Peyer's patch (tissue), 4 donors: ENCODE measurements around the gene DHX58. TPM values are rescaled to one million over a fixed set of nuclear protein-coding genes. Genes with fewer than 3 reads are reported as not detected.

ENCODE experiments used
- DNase-seq, 3 donors: peaks; one replicate each; pipeline ENCODE4 v3.0.0-alpha.2; 2017 to 2019
- H3K27ac ChIP-seq, 4 donors: fragments of 200-600 bp; sonication (generic); one replicate each; pipeline ENCODE4 v1.5.1; 2016 to 2019
- H3K27me3 ChIP-seq, 2 donors: fragments of 200-600 bp; sonication (generic); one replicate each; pipeline ENCODE4 v1.5.1; 2019
- H3K36me3 ChIP-seq, 3 donors: fragments of 200-600 bp; sonication (generic); one replicate each; pipeline ENCODE4 v1.5.1; 2016 to 2019
- H3K4me1 ChIP-seq, 4 donors: fragments of 200-600 bp; sonication (generic); one replicate each; pipeline ENCODE4 v1.5.1; 2016 to 2019
- H3K4me3 ChIP-seq, 4 donors: fragments of 200-600 bp; sonication (generic); 1 replicate in 3 of 4; 2 replicates in 1 of 4; pipeline ENCODE4 v1.5.1; 2016 to 2019; ENCODE audit warnings: mild to moderate bottlenecking in 1 of 4
- H3K9me3 ChIP-seq, 4 donors: fragments of 200-600 bp; sonication (generic); one replicate each; pipeline ENCODE4 v1.5.1; 2016 to 2019; ENCODE audit warnings: mild to moderate bottlenecking in 1 of 4
- POLR2A ChIP-seq, 2 donors: fragments of 450-650 bp; IDR thresholded peaks; one replicate each; pipeline ENCODE4 v1.5.1; 2017; ENCODE audit warnings: antibody characterized with exemption in 2 of 2, mild to moderate bottlenecking in 2 of 2, moderate library complexity in 2 of 2
- total RNA-seq, 4 donors: library from RNA; depleted of rRNA; stranded (reverse); fragments of >200 nt; gene quantifications; one replicate each; pipeline ENCODE4 v1.1.0, GENCODE V29; 2016
- TF ChIP-seq, protein P1 (sequence below), 6 experiments: fragments of 450-650 bp in 4 of 6; fragments of 200-600 bp in 2 of 6; sonication (generic) in 1 of 6; IDR thresholded peaks; one replicate each; pipeline ENCODE4 v1.5.1; 2017 to 2019; ENCODE audit warnings: antibody characterized with exemption in 6 of 6, mild to moderate bottlenecking in 3 of 6, moderate library complexity in 1 of 6

DHX58 gene
- total RNA-seq, 4 donors from 2014 or later: 12.8 to 24.8 (median 18.4) TPM

DNA sequence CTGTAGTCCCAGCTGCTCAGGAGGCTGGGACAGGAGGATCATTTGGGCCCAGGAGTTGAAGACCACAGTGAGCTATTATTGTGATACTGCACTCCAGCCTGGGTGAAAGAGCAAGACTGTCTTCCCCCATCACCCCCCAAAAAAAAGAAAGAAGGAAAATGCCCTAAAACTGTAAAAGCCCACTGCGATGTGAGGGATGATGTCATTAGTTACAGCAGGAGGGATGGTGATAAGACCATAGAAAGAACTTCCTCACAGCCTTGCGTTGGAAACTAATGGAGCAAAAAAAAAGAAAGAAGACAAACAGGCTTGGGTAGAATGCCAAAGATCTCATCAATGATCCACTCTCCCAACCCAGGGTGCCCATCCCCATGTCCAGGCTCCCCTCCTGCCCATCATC lies 33.0 kb downstream of the DHX58 start:
- H3K36me3 ChIP-seq: no peaks in the 10 kb centered on the region
- no peak overlapping the region for H3K4me3 ChIP-seq
- no peak for DNase-seq
- no peaks in the 10 kb centered on the region for H3K27me3 ChIP-seq
- no peaks in the 10 kb centered on the region for H3K4me1 ChIP-seq
- no peak overlapping the region for H3K27ac ChIP-seq
- no peaks in the 10 kb centered on the region for H3K9me3 ChIP-seq
- no peak for TF ChIP-seq POLR2A (IDR thresholded peaks at IDR 0.05)

DNA sequence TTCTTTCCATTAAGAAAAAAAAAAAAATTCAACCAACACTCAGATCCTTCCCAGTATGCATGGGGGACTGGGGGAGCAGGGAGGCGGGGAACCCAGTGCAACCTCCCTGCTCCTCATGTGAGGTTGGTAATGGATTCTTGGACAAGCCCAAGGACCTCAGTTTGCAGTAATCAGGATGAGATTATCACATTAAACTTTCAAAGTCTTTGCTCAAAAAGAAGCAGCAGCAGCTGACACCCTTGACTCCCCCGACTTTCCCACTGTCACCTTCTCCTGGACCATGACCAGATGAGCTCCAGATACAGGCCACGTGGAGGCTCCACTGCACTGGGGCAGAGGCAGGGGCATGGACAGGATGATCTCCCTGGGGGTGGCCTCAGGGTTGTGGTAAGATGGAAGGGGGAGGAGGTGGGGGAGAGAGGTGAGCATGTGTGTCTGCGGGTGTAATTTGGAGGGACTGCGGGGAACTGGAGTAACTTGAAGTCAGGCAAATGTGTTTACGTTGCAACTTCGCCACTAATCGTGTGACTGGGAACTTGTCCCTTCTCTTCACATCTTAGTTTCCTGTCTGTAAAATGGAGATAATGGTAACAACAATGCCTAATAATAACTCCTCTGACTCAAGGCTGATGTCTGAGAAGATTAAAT lies 34.0 kb downstream of the DHX58 start:
- Histone ChIP-seq H3K4me3 (no peak overlapping the region), H3K36me3 (no peaks in the 10 kb centered on the region), H3K27me3 (no peaks in the 10 kb centered on the region), H3K27ac (no peak overlapping the region), H3K9me3 (no peaks in the 10 kb centered on the region), H3K4me1 (no peaks in the 10 kb centered on the region)
- TF ChIP-seq, protein P1, sequence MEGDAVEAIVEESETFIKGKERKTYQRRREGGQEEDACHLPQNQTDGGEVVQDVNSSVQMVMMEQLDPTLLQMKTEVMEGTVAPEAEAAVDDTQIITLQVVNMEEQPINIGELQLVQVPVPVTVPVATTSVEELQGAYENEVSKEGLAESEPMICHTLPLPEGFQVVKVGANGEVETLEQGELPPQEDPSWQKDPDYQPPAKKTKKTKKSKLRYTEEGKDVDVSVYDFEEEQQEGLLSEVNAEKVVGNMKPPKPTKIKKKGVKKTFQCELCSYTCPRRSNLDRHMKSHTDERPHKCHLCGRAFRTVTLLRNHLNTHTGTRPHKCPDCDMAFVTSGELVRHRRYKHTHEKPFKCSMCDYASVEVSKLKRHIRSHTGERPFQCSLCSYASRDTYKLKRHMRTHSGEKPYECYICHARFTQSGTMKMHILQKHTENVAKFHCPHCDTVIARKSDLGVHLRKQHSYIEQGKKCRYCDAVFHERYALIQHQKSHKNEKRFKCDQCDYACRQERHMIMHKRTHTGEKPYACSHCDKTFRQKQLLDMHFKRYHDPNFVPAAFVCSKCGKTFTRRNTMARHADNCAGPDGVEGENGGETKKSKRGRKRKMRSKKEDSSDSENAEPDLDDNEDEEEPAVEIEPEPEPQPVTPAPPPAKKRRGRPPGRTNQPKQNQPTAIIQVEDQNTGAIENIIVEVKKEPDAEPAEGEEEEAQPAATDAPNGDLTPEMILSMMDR (IDR thresholded peaks at IDR 0.05): no peak
- no peak for TF ChIP-seq POLR2A (IDR thresholded peaks at IDR 0.05)
- no peak for DNase-seq

DNA sequence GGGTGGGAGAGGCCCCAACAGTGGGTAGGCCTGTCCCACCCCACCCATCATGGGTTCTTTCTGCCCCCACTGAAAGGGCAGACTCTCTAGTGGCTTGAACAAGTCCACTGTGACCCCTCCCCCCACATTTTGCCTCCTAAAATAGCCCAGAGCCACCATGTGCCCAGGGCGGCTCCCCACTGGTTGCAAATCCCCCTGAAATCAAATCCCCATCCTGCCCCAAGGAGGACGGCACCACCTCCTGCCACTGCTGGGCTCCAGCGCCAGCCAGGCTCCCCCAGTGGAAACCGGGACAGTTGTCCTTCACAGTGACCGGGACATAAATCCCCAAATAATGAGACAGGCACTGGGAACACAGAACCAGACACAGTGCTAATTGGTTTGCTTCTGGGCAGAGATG lies 34.8 kb downstream of the DHX58 start:
- H3K27me3 ChIP-seq: peaks cover 0 to 3% of the 10 kb centered on the region in 2 donors
- TF ChIP-seq POLR2A (IDR thresholded peaks at IDR 0.05): no peak
- TF ChIP-seq, protein P1 (IDR thresholded peaks at IDR 0.05): no peak
- no peak overlapping the region for H3K4me3 ChIP-seq
- DNase-seq: no peak
- H3K36me3 ChIP-seq: no peaks in the 10 kb centered on the region
- no peak overlapping the region for H3K27ac ChIP-seq
- H3K4me1 ChIP-seq: peaks cover 0 to 1% (median under 1%) of the 10 kb centered on the region in 4 donors
- H3K9me3 ChIP-seq: no peaks in the 10 kb centered on the region

DNA sequence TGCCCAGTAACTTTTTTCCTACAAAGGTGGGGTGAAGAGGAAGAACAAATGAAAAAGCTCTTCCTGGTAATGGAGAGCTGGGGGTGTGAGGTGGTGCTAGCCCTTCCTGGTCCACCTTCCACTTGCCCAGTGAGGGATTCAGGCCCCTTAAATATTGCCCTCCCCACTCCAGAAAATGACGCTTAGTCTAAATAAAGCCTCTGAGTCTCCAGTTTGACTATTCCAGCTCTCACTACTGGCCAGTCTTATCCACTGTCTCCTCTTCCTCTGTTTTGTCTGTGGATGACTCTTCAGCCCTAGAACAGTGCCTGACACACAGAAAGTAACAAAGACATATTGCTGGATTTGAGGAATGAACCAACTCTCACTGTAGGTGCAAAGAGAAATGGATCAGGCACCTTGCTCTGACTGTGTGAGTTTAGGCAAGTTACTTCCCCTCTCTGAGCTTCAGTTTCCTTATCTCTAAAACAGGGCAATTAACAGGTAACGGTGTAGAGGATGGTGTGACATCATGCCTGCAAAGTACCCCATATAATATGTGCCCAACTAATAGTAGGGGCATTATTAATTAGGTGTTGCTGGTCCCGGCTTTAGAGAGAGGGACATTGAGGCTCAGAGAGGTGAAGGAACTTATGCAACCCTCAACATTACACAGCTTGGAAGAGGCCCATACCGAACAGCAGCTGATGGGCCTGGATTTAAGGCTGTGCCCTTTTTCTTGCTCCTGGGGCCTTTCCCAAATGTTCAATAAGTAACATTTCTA lies 35.5 kb downstream of the DHX58 start:
- DNase-seq: no peak
- Histone ChIP-seq H3K4me1 (peaks cover 0 to 9% (median 6%) of the 10 kb centered on the region in 4 donors), H3K27me3 (peaks cover 0 to 10% of the 10 kb centered on the region in 2 donors), H3K36me3 (no peaks in the 10 kb centered on the region), H3K9me3 (no peaks in the 10 kb centered on the region), H3K4me3 (no peak overlapping the region), H3K27ac (no peak overlapping the region)
- no peak for TF ChIP-seq POLR2A (IDR thresholded peaks at IDR 0.05)
- TF ChIP-seq, protein P1 (IDR thresholded peaks at IDR 0.05): no peak

DNA sequence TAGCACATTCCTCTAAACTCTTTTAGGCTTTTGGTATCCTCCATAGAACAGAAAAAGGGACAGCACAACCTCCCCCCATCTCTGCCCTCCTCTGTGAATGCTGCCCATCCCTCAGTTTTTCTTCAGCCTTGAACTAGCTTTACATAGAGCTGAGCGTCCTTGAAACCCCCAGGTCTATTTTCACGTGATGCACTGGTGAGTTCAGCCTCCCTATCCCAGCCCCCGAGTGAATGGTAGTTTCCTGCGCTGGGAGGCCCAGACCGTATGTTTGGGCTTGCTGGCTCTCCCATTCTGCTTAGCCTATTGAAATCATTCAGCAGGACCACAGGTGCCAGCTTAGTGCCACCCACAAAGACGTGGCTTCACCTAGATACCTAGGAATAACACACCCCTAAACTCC lies 36.7 kb downstream of the DHX58 start:
- peaks cover 0 to 13% (median 7%) of the 10 kb centered on the region in 4 donors for H3K4me1 ChIP-seq
- no peaks in the 10 kb centered on the region for H3K9me3 ChIP-seq
- no peak overlapping the region for H3K27ac ChIP-seq
- no peak for DNase-seq
- TF ChIP-seq, protein P1 (IDR thresholded peaks at IDR 0.05): no peak
- no peak for TF ChIP-seq POLR2A (IDR thresholded peaks at IDR 0.05)
- peaks cover 0 to 10% of the 10 kb centered on the region in 2 donors for H3K27me3 ChIP-seq
- no peaks in the 10 kb centered on the region for H3K36me3 ChIP-seq
- no peak overlapping the region for H3K4me3 ChIP-seq
